ENCODE measurements around the gene NTM. TPM values are rescaled to one million over a fixed set of nuclear protein-coding genes. Genes with fewer than 3 reads are reported as not detected.

The NTM gene
- total RNA-seq, 1 experiment from 2014 or later, result 9.9 TPM

GRCh38 chr11:132020001-132020400 is 649.6 kb downstream of the NTM start:
- DNase-seq, result no peak
- H2BK5ac ChIP-seq (ENCODE audit: insufficient read length, low read length), result no peak overlapping the region
- H3K18ac ChIP-seq (ENCODE audit: insufficient read length, low read depth, low read length), result no peak overlapping the region
- no peak overlapping the region for H2BK120ac ChIP-seq (ENCODE audit: low read depth, low read length, poor library complexity, severe bottlenecking)
- no peaks in the 10 kb centered on the region for H3K9me3 ChIP-seq (ENCODE audit: control insufficient read depth, low read depth, low read length)
- no peak overlapping the region for H4K8ac ChIP-seq (replicated peaks; ENCODE audit: insufficient read length, low read depth, low read length)
- H3K23me2 ChIP-seq (ENCODE audit: insufficient read length, low read depth, low read length, poor library complexity, severe bottlenecking), result no peaks in the 10 kb centered on the region
- no peaks in the 10 kb centered on the region for H3K27me3 ChIP-seq (ENCODE audit: insufficient read depth, low read length)
- H3K36me3 Mint-ChIP-seq (ENCODE audit: insufficient read depth in 1 of 3, low read depth in 3 of 3), result peaks cover 0 to 2% (median 0%) of the 10 kb centered on the region in 3 experiments; a peak in 2 of 7 replicates
- H2BK12ac ChIP-seq (ENCODE audit: insufficient read length, low read depth, low read length), result no peak overlapping the region
- H3K56ac ChIP-seq (ENCODE audit: insufficient read length, low read depth, low read length), result no peak overlapping the region
- H2AK5ac ChIP-seq (ENCODE audit: insufficient read length, low read length), result no peak overlapping the region
- no peak overlapping the region for H2AFZ ChIP-seq (ENCODE audit: low read length)
- no peak overlapping the region for H3K4me3 Mint-ChIP-seq
- H3K27ac Mint-ChIP-seq, result no peak overlapping the region
- H3K27ac ChIP-seq (ENCODE audit: insufficient read length, low read depth, low read length), result no peak overlapping the region
- TF ChIP-seq CTCF (conservative IDR thresholded peaks at IDR 0.05), result no peak
- H2BK20ac ChIP-seq (ENCODE audit: low read depth, low read length, poor library complexity, severe bottlenecking), result no peak overlapping the region
- no peak overlapping the region for H4K91ac ChIP-seq (ENCODE audit: insufficient read length, low read depth, low read length)
- peaks cover 10 to 16% of the 10 kb centered on the region in 2 experiments for H3K4me1 Mint-ChIP-seq
- H3T11ph ChIP-seq (ENCODE audit: low read length), result no peak overlapping the region
- no peak overlapping the region for H2BK15ac ChIP-seq (ENCODE audit: low read depth, low read length)
- no CpG with 5 or more reads among the region's 1 CpG for WGBS (ENCODE audit: extremely low coverage, insufficient read length, low lambda C conversion rate)
- H4K20me1 ChIP-seq (ENCODE audit: control insufficient read depth, insufficient read depth, insufficient read length), result no peaks in the 10 kb centered on the region
- H4K5ac ChIP-seq (ENCODE audit: insufficient read length, low read depth, low read length), result no peak overlapping the region
- H3K79me2 ChIP-seq (ENCODE audit: insufficient read depth, low read length), result no peaks in the 10 kb centered on the region
- no peak overlapping the region for H3K4ac ChIP-seq (ENCODE audit: low read depth, low read length)
- H3K27me3 Mint-ChIP-seq (ENCODE audit: low read depth), result no peaks in the 10 kb centered on the region
- no peak overlapping the region for H3K4me2 ChIP-seq (ENCODE audit: insufficient read depth, insufficient read length, low read length)
- no peak overlapping the region for H3K14ac ChIP-seq (ENCODE audit: insufficient read depth, low read length)
- H3K23ac ChIP-seq (ENCODE audit: insufficient read length, low read depth, low read length), result no peak overlapping the region
- H3K9ac ChIP-seq (ENCODE audit: extremely low read depth, insufficient read length, low read length), result no peak overlapping the region
- no peaks in the 10 kb centered on the region for H3K79me1 ChIP-seq (ENCODE audit: insufficient read depth, low read depth, low read length, poor library complexity, severe bottlenecking)
- peaks cover 5% of the 10 kb centered on the region; the same call in 1 of the 2 replicates for H3K4me1 ChIP-seq (ENCODE audit: insufficient read depth, low read length)
- peaks cover 2 to 5% of the 10 kb centered on the region in 2 experiments; a peak in 2 of 5 replicates for H3K9me3 Mint-ChIP-seq
